SK-N-MC (cell line): ENCODE measurements around the gene TAB2.

Experiments used
- EZH2 ChIP-seq: fragments of 200-600 bp; sonication (generic); IDR thresholded peaks from one replicate; pipeline ENCODE4 v1.6.1; 2017; ENCODE audit warnings: antibody characterized with exemption
- FOXP2 ChIP-seq: optimal IDR thresholded peaks from 2 replicates; pipeline ENCODE3; 2011; ENCODE audit warnings: mild to moderate bottlenecking, moderate library complexity; ENCODE audit not compliant: insufficient read depth; ENCODE audit errors: extremely low read length, control extremely low read depth

DNA sequence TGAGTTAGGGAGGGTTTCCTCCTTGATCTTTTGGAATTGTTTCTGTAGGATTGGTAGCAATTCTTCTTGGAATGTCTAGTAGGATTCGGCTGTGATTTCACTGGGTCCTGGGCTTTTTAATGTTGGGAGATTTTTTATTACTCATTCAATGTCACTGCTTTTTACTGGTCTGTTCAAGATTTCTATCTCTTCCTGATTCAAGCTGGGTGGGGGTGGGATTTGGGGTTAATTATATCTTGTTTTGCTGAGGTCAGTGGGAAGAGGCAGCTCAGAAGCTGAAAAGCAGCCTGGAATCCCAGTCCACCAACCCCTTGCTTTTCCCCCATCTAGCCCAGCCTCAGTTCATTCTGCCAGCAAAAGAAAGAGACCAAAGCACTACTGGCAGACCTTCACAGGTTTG is 122.1 kb downstream of the TAB2 start:
- TF ChIP-seq FOXP2 (no peak), EZH2 (no peak)
